ENCODE data around the gene DPY19L2.

DPY19L2 gene

GRCh38 chr12:63521706-63522105 is 146.6 kb downstream of the DPY19L2 start:
- DNase-seq, result no peak
